GM23338 (cell line): ENCODE results near the gene MICAL2. TPM values are rescaled to one million over a fixed set of nuclear protein-coding genes. Genes with fewer than 3 reads are reported as not detected.

Experiments
- ATAC-seq: fragments of 200-7000 bp; cut with Tn5 transposase; 3 replicates; pipeline ENCODE4 v1.9.1; 2020
- DNase-seq: peaks from one replicate; pipeline ENCODE4 v3.0.0-alpha.2; 2015; ENCODE audit warnings: low spot score
- H2AFZ ChIP-seq: fragments of 200-600 bp; sonication (generic); 2 replicates; pipeline ENCODE4 v1.8.0; 2016; ENCODE audit warnings: antibody characterized with exemption, mild to moderate bottlenecking, moderate library complexity
- H3F3A ChIP-seq: fragments of 200-600 bp; sonication (generic); replicated peaks from 2 replicates; pipeline ENCODE4 v1.8.0; 2017; ENCODE audit warnings: antibody characterized with exemption, mixed run types, low read depth
- H3K27ac ChIP-seq: fragments of 200-600 bp; sonication (generic); 2 replicates; pipeline ENCODE4 v1.6.1; 2016; ENCODE audit warnings: low read depth
- H3K27me3 ChIP-seq: fragments of 200-600 bp; sonication (generic); 2 replicates; pipeline ENCODE4 v1.8.0; 2016; ENCODE audit warnings: mild to moderate bottlenecking, mixed run types, moderate library complexity; ENCODE audit not compliant: insufficient read depth
- H3K36me3 ChIP-seq: fragments of 200-600 bp; sonication (generic); 2 replicates; pipeline ENCODE4 v1.8.0; 2016; ENCODE audit warnings: mild to moderate bottlenecking; ENCODE audit not compliant: insufficient read depth
- H3K4me1 ChIP-seq: fragments of 200-600 bp; sonication (generic); 2 replicates; pipeline ENCODE4 v1.8.0; 2016; ENCODE audit warnings: mild to moderate bottlenecking, moderate library complexity; ENCODE audit not compliant: insufficient read depth
- H3K4me2 ChIP-seq: fragments of 200-600 bp; sonication (generic); 2 replicates; pipeline ENCODE4 v1.7.1; 2017; ENCODE audit warnings: mixed run types
- H3K4me3 ChIP-seq: fragments of 200-600 bp; sonication (generic); 2 replicates; pipeline ENCODE4 v1.6.1; 2016; ENCODE audit warnings: mixed run types
- H3K79me2 ChIP-seq: fragments of 200-600 bp; sonication (generic); replicated peaks from 2 replicates; pipeline ENCODE4 v1.8.0; 2017; ENCODE audit warnings: mild to moderate bottlenecking; ENCODE audit not compliant: insufficient read depth
- H3K9me2 ChIP-seq: fragments of 200-600 bp; sonication (generic); 2 replicates; pipeline ENCODE4 v1.8.0; 2017; ENCODE audit not compliant: insufficient read depth
- H4K20me1 ChIP-seq: fragments of 200-600 bp; sonication (generic); replicated peaks from 2 replicates; pipeline ENCODE4 v1.8.0; 2017; ENCODE audit warnings: mild to moderate bottlenecking; ENCODE audit not compliant: insufficient read depth
- H3K27ac Mint-ChIP-seq: 2 replicates; pipeline ENCODE4 v1.8.0; 2020; ENCODE audit warnings: inconsistent platforms, mild to moderate bottlenecking, moderate library complexity, mixed read lengths
- H3K27me3 Mint-ChIP-seq: 3 replicates; pipeline ENCODE4 v1.8.0; 2022; ENCODE audit warnings: low read depth, mild to moderate bottlenecking, moderate library complexity, mixed read lengths, inconsistent platforms; ENCODE audit not compliant: insufficient read depth, poor library complexity
- H3K36me3 Mint-ChIP-seq: 3 replicates; pipeline ENCODE4 v1.8.0; 2021; ENCODE audit warnings: low read depth, mild to moderate bottlenecking, inconsistent platforms, moderate library complexity, mixed read lengths
- H3K4me1 Mint-ChIP-seq: 3 replicates; pipeline ENCODE4 v1.8.0; 2020; ENCODE audit warnings: mild to moderate bottlenecking, inconsistent platforms, mixed read lengths
- H3K4me3 Mint-ChIP-seq: 3 replicates; pipeline ENCODE4 v1.8.0; 2021; ENCODE audit warnings: moderate library complexity, mild to moderate bottlenecking, inconsistent platforms, mixed read lengths
- H3K9me3 Mint-ChIP-seq: 3 replicates; pipeline ENCODE4 v1.8.0; 2020; ENCODE audit warnings: moderate library complexity, mild to moderate bottlenecking, inconsistent platforms, mixed read lengths
- CREB1 ChIP-seq: fragments of 250-450 bp; sonication (Bioruptor Pico); IDR thresholded peaks from 2 replicates; pipeline ENCODE4 v1.5.0; 2020; ENCODE audit warnings: low read depth, mild to moderate bottlenecking, moderate library complexity
- CTCF ChIP-seq, 2 experiments: fragments of 200-600 bp in 1 of 2; sonication (generic) in 1 of 2; conservative IDR thresholded peaks; 2 replicates each; pipeline versions ENCODE4 v1.5.1 to v1.6.1; 2016 to 2017; ENCODE audit warnings: antibody characterized with exemption in 2 of 2, low read depth in 2 of 2, mild to moderate bottlenecking in 2 of 2, moderate library complexity in 1 of 2
- ETS1 ChIP-seq: IDR thresholded peaks from 2 replicates; pipeline ENCODE4 v1.6.1; 2016; ENCODE audit warnings: antibody characterized with exemption
- EZH2 ChIP-seq: fragments of 200-600 bp; sonication (generic); IDR thresholded peaks from one replicate; pipeline ENCODE4 v1.8.0; 2017; ENCODE audit warnings: antibody characterized with exemption, mild to moderate bottlenecking, low read depth; ENCODE audit not compliant: unreplicated experiment
- EZH2phosphoT487 ChIP-seq: fragments of 200-600 bp; sonication (generic); IDR thresholded peaks from one replicate; pipeline ENCODE4 v1.8.1; 2018; ENCODE audit warnings: antibody characterized with exemption; ENCODE audit not compliant: unreplicated experiment
- JUNB ChIP-seq: IDR thresholded peaks from one replicate; pipeline ENCODE4 v1.6.1; 2016; ENCODE audit warnings: antibody characterized with exemption; ENCODE audit not compliant: unreplicated experiment
- NANOG ChIP-seq: IDR thresholded peaks from 2 replicates; pipeline ENCODE4 v1.6.1; 2016; ENCODE audit warnings: antibody characterized with exemption, borderline replicate concordance
- POLR2AphosphoS5 ChIP-seq: IDR thresholded peaks from 2 replicates; pipeline ENCODE4 v1.6.1; 2016; ENCODE audit warnings: antibody characterized with exemption, low read depth
- REST ChIP-seq: IDR thresholded peaks from one replicate; pipeline ENCODE4 v1.6.1; 2018; ENCODE audit warnings: antibody characterized with exemption; ENCODE audit not compliant: unreplicated experiment
- STAT1 ChIP-seq: IDR thresholded peaks from one replicate; pipeline ENCODE4 v1.6.1; 2016; ENCODE audit warnings: antibody characterized with exemption; ENCODE audit not compliant: unreplicated experiment
- ZNF114 ChIP-seq: fragments of 250-450 bp; sonication (Bioruptor Pico); IDR thresholded peaks from 2 replicates; pipeline ENCODE4 v1.5.0; 2020; ENCODE audit warnings: mild to moderate bottlenecking, moderate library complexity
- ZNF331 ChIP-seq: fragments of 250-450 bp; sonication (Bioruptor Pico); IDR thresholded peaks from 2 replicates; pipeline ENCODE4 v1.5.0; 2020; ENCODE audit warnings: low read depth, mild to moderate bottlenecking, moderate library complexity
- ZNF462 ChIP-seq: fragments of 250-450 bp; sonication (Bioruptor Pico); IDR thresholded peaks from 2 replicates; pipeline ENCODE4 v1.5.0; 2020; ENCODE audit warnings: mild to moderate bottlenecking, moderate library complexity
- polyA plus RNA-seq: library from polyadenylated mRNA; unstranded; fragments of >200 nt; fragmentation: Nextera tagmentation; extraction: Ambion mirVana; gene quantifications from 2 replicates; pipeline ENCODE4 v1.2.1, GENCODE V29; 2016
- total RNA-seq: library from RNA; depleted of rRNA; stranded (reverse); fragments of >200 nt; shearing (Covaris generic); gene quantifications from 2 replicates; pipeline ENCODE4 v1.2.3, GENCODE V29; 2014

The MICAL2 gene
- total and polyA plus RNA-seq, 2 experiments from 2014 or later, result 0.66 to 1.4 TPM

GRCh38 chr11:12109591-12110196 lies 696 bp upstream of the MICAL2 start:
- Histone ChIP-seq H3K27me3 (peaks cover 34% of the 10 kb centered on the region), H3K9me2 (no peaks in the 10 kb centered on the region), H3K79me2 (no peaks in the 10 kb centered on the region), H3K4me3 (peak overlapping the region; percentile 77), H3K36me3 (no peaks in the 10 kb centered on the region), H3F3A (0 out of 2 replicates have a peak, but pooled peaks cover 3% of the 10 kb centered on the region), H4K20me1 (no peaks in the 10 kb centered on the region), H3K4me1 (peaks cover 4% of the 10 kb centered on the region), H2AFZ (peak overlapping the region; percentile 99), H3K4me2 (peak overlapping the region; percentile 88), H3K27ac (no peak overlapping the region)
- peaks cover 36% of the 10 kb centered on the region for H3K27me3 Mint-ChIP-seq
- ATAC-seq, result no peak; the same call in 2 of the 3 replicates
- no peaks in the 10 kb centered on the region for H3K9me3 Mint-ChIP-seq
- H3K4me1 Mint-ChIP-seq, result peaks cover 11% of the 10 kb centered on the region
- H3K27ac Mint-ChIP-seq, result no peak overlapping the region
- H3K4me3 Mint-ChIP-seq, result peak overlapping the region; percentile 75
- TF ChIP-seq REST (no peak), POLR2AphosphoS5 (no peak), ZNF331 (CRISPR knock-in tag) (no peak), EZH2phosphoT487 (no peak), CTCF (conservative IDR thresholded peaks at IDR 0.05; ENCODE audit: low read depth in 2 of 2) (no peak), ZNF462 (no peak), EZH2 (no peak), STAT1 (no peak), JUNB (no peak), ETS1 (no peak), CREB1 (CRISPR knock-in tag) (no peak), ZNF114 (CRISPR knock-in tag) (no peak), NANOG (no peak)
- no peaks in the 10 kb centered on the region; the same call in 2 of the 3 replicates for H3K36me3 Mint-ChIP-seq
- DNase-seq, result no peak
